Omental fat pad (tissue), 4 donors: ENCODE measurements around the gene SPATA31E1. TPM values are rescaled to one million over a fixed set of nuclear protein-coding genes. Genes with fewer than 3 reads are reported as not detected.

ENCODE experiments used
- total RNA-seq, 4 donors: library from RNA; depleted of rRNA; stranded (reverse); fragments of >200 nt; gene quantifications; one replicate each; pipeline ENCODE4 v1.1.0, GENCODE V29; 2016

Gene SPATA31E1
- total RNA-seq, 4 donors from 2014 or later, result not detected

Other genes starting within 250 kb of the SPATA31E1 start
- gene CTSL, start 156.8 kb upstream of the SPATA31E1 start, total RNA-seq, result 100 to 1,000 TPM; 160 to 932 (median 321) TPM
- not detected for gene SPATA31C1, start 35.1 kb downstream of the SPATA31E1 start, total RNA-seq
- gene CDK20, start 91.7 kb downstream of the SPATA31E1 start, total RNA-seq, result 1 to 10 TPM; 2.4 to 7.6 (median 4.9) TPM